ENCODE data around the gene TSSC4. TPM values are rescaled to one million over a fixed set of nuclear protein-coding genes. Genes with fewer than 3 reads are reported as not detected.

Gene TSSC4
- total RNA-seq, 1 donor from 2014 or later: 40.0 TPM

DNA sequence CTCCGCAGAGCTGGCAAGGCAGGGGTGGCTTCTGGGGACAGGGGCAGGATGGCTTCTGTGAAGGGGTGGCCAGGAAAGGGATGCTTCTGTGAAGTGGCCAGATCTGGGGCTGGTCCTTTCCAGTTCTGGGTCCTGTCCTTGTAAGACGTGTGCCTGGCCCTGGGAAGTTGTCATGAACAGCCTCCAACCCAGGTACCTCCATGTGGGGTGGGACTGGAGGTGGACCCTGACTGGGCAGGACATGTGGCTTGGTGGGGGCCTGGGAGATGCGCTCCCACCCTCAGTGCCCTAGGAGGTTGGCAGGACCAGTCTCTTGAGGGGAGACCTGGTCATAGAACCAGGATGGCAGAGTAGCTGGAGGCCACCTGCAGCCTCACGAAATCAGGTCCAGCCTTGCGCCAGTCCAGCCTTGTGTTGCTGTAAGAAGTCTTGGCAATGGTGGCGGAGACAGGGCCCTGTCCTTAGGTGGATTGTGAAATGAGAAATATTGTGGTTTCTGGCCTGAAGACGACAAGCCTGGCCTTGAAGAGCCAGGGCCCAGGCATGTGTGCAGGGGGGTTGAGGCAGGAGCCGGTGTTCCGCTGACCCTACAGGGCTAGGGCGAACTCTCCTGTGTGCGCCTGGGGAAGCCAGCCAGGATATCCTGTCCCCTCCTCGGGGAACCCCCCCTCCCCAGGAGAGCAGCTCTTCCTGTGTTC lies 46.9 kb downstream of the TSSC4 start:
- DNase-seq (ENCODE audit: low read depth): no peak
- H3K4me3 ChIP-seq (ENCODE audit: low read depth, low read length): no peak overlapping the region
- no peak for TF ChIP-seq CTCF (conservative IDR thresholded peaks at IDR 0.05; ENCODE audit: low read depth, low read length)

- no peak for TF ChIP-seq CTCF (conservative IDR thresholded peaks at IDR 0.05; ENCODE audit: low read depth, low read length)
- H3K4me3 ChIP-seq (ENCODE audit: low read depth, low read length): no peak overlapping the region
- DNase-seq (ENCODE audit: low read depth): no peak
Observed at GRCh38 chr11:2447951-2448650, 47.6 kb downstream of the TSSC4 start.

GRCh38 chr11:2448661-2449547 lies 48.4 kb downstream of the TSSC4 start:
- TF ChIP-seq CTCF (conservative IDR thresholded peaks at IDR 0.05; ENCODE audit: low read depth, low read length): no peak
- DNase-seq (ENCODE audit: low read depth): no peak
- H3K4me3 ChIP-seq (ENCODE audit: low read depth, low read length): no peak overlapping the region

DNA sequence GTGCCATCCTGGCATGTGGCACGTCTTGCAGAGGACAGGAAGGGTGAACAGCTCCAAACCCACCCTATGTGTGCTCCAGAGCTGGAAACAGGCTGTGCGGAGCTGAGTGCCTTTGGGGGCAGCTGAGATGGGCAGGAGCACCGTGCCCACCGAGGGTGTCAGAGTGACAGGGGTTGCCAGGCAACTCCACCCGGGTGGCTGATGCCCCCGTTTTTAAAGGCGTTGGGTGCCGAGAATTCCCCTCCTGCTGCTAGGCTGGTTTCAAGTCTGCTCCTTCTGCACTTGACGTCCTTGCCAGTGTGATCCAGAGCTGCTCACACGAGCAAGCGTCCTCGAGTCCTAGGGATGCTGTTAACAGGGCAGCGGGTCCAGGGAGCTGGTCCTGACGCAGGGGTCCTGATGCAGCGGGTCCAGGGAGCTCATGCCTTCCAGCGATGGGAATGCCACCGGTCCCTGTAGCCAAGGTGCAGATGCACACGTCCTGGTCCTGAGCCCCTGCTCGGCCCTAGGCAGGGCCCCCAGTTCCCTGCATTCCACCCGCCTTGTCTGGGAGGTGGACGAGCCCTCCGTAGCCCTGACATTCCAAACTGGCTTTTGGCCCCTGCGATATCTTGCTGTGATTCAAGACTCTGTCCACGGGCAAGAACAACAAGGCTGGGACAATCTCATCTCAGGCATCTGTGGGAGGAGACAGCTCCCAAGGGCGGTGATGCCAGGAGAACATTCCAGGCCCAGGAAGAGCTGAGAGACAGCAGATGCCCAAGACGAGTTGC lies 49.2 kb downstream of the TSSC4 start:
- H3K4me3 ChIP-seq (ENCODE audit: low read depth, low read length): no peak overlapping the region
- TF ChIP-seq CTCF (conservative IDR thresholded peaks at IDR 0.05; ENCODE audit: low read depth, low read length): no peak
- no peak for DNase-seq (ENCODE audit: low read depth)

DNA sequence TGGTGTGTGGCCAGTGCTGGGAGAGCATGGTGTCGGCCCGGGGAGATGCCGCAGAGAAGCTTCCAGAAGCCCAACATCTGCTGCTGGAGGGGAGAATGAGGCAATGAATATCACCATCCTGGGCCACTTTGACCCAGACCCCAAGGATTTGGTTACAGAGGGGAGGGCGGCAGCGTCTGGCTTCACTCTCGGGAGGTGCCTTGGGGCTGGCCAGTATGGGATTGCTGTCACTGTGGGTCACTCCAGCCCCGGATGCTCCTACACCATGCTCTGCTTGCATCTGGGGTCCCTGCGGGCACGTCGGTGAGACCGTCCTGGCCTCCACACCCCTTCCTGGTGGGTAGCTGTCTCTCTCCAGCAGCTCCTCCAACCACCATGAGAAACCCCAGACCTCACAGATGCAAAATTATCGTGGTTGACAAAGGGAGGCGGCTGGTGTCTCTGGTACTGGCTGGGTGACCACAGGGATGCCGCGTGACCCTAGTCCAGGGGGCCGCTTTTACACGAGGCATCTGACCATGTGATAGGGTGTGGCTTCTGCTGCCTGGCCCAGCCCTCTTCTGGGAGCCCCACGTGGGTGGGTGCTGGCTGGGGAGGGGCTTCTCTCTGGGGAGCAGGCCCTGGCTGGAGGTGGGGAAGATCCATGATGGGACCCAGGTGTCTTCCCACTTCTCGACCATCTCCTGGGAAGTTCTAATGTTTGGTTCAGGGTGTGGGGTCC lies 49.9 kb downstream of the TSSC4 start:
- H3K4me3 ChIP-seq (ENCODE audit: low read depth, low read length): no peak overlapping the region
- DNase-seq (ENCODE audit: low read depth): no peak
- no peak for TF ChIP-seq CTCF (conservative IDR thresholded peaks at IDR 0.05; ENCODE audit: low read depth, low read length)

DNA sequence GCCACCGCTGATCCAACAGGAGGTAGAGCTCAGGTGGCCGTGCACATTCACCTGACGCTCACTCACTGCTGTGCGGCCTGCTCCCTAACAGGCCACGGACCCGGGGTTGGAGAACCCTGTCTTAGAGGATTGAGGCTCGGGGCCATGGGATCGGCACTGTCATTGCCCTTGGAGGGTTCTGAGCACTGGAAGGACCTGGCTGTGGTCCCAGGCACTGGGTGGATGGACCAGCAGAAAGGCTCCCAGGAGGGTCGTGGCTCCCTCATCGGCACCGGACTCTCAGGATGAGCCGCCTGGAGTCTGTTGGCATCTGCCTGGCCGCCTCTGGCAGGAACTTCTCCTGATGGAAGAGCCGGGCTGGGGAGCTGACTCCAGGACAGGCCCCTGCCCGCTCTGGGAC lies 50.8 kb downstream of the TSSC4 start:
- TF ChIP-seq CTCF (conservative IDR thresholded peaks at IDR 0.05; ENCODE audit: low read depth, low read length): no peak
- H3K4me3 ChIP-seq (ENCODE audit: low read depth, low read length): no peak overlapping the region
- no peak for DNase-seq (ENCODE audit: low read depth)

Data from epithelial cell of proximal tubule (primary cell).